Smooth muscle cell (in vitro differentiated cells): ENCODE results near the gene CSNK1G1. TPM values are rescaled to one million over a fixed set of nuclear protein-coding genes. Genes with fewer than 3 reads are reported as not detected.

Experiments used
- DNase-seq: peaks from one replicate; lab custom pipeline; 2025; ENCODE audit not compliant: unreplicated experiment; lab: John Stamatoyannopoulos, UW
- H2AFZ ChIP-seq: fragments of 200-600 bp; sonication (generic); 2 replicates; pipeline ENCODE4 v1.6.0; 2016; ENCODE audit warnings: antibody characterized with exemption, low read depth, mild to moderate bottlenecking
- H3F3A ChIP-seq: fragments of 200-600 bp; sonication (generic); 2 replicates; pipeline ENCODE4 v1.6.0; 2017; ENCODE audit warnings: antibody characterized with exemption, low read depth
- H3K27ac ChIP-seq: fragments of 200-600 bp; sonication (generic); 2 replicates; pipeline ENCODE4 v1.5.1; 2016; ENCODE audit warnings: low read depth, mild to moderate bottlenecking
- H3K27me3 ChIP-seq: fragments of 200-600 bp; sonication (generic); 2 replicates; pipeline ENCODE4 v1.6.1; 2016; ENCODE audit warnings: low read depth, mild to moderate bottlenecking
- H3K36me3 ChIP-seq: fragments of 200-600 bp; sonication (generic); 2 replicates; pipeline ENCODE4 v1.5.1; 2016; ENCODE audit warnings: low read depth
- H3K4me1 ChIP-seq: fragments of 200-600 bp; sonication (generic); 2 replicates; pipeline ENCODE4 v1.5.1; 2016; ENCODE audit warnings: low read depth
- H3K4me2 ChIP-seq: fragments of 200-600 bp; sonication (generic); 2 replicates; pipeline ENCODE4 v1.6.0; 2016; ENCODE audit warnings: mild to moderate bottlenecking
- H3K4me3 ChIP-seq: fragments of 200-600 bp; sonication (generic); 2 replicates; pipeline ENCODE4 v1.5.1; 2016; ENCODE audit warnings: mild to moderate bottlenecking
- H3K79me2 ChIP-seq: fragments of 200-600 bp; sonication (generic); 2 replicates; pipeline ENCODE4 v1.6.0; 2016; ENCODE audit warnings: low read depth, mild to moderate bottlenecking
- H3K9ac ChIP-seq: fragments of 200-600 bp; sonication (generic); 2 replicates; pipeline ENCODE4 v1.6.0; 2016; ENCODE audit warnings: low read depth
- H3K9me3 ChIP-seq: fragments of 200-600 bp; sonication (generic); replicated peaks from 2 replicates; pipeline ENCODE4 v1.5.1; 2016; ENCODE audit warnings: low read depth
- H4K20me1 ChIP-seq: fragments of 200-600 bp; sonication (generic); 2 replicates; pipeline ENCODE4 v1.6.0; 2016; ENCODE audit warnings: low read depth
- WGBS: methylation state at CpG from one replicate; pipeline ENCODE4 v1.1.7; 2016; ENCODE audit warnings: low lambda C conversion rate; 5-methylcytosine and 5-hydroxymethylcytosine counted together
- polyA plus RNA-seq: library from polyadenylated mRNA; unstranded; fragments of >200 nt; fragmentation: Nextera tagmentation; extraction: Ambion mirVana; gene quantifications from 2 replicates; pipeline ENCODE4 v1.2.1, GENCODE V29; 2016
- total RNA-seq: library from RNA; depleted of rRNA; stranded (reverse); fragments of >200 nt; gene quantifications from 2 replicates; pipeline ENCODE4 v1.2.3, GENCODE V29; 2014
- TF ChIP-seq, protein P1 (sequence below): fragments of 200-600 bp; sonication (generic); IDR thresholded peaks from 2 replicates; pipeline ENCODE4 v1.5.1; 2017; ENCODE audit warnings: borderline replicate concordance, mild to moderate bottlenecking, antibody characterized with exemption; ENCODE audit not compliant: insufficient read depth, poor library complexity, severe bottlenecking

CSNK1G1 gene
- total and polyA plus RNA-seq, 2 experiments from 2014 or later, result 12.8 to 23.2 TPM

DNA sequence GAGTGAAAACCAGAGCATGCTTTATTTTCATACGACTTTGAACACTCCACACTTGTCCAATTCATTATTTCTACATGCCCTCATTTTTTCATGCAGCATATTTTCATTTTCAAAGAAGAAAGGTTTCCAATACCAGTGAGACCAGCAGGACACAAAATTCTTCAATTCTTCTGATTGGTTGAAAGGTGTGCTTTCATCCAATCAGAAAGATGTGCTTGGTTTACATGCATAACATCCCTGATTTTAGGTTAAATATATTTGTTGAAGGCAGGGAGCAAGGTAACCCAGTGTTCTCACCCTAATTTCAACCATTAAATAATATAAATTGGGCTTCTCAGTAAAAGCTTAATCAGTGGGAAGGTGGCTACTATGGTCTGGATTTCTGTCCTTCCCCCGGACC, 145.6 kb downstream of the CSNK1G1 start:
- H3K27me3 ChIP-seq, result no peaks in the 10 kb centered on the region
- no peak overlapping the region for H3K27ac ChIP-seq
- H3K4me2 ChIP-seq, result no peak overlapping the region
- no peak overlapping the region for H3K4me3 ChIP-seq
- H3K36me3 ChIP-seq, result no peaks in the 10 kb centered on the region
- DNase-seq, result no peak
- H3K4me1 ChIP-seq, result no peaks in the 10 kb centered on the region
- no peaks in the 10 kb centered on the region for H3K79me2 ChIP-seq
- H2AFZ ChIP-seq, result no peak overlapping the region
- no peaks in the 10 kb centered on the region for H4K20me1 ChIP-seq
- TF ChIP-seq, protein P1, sequence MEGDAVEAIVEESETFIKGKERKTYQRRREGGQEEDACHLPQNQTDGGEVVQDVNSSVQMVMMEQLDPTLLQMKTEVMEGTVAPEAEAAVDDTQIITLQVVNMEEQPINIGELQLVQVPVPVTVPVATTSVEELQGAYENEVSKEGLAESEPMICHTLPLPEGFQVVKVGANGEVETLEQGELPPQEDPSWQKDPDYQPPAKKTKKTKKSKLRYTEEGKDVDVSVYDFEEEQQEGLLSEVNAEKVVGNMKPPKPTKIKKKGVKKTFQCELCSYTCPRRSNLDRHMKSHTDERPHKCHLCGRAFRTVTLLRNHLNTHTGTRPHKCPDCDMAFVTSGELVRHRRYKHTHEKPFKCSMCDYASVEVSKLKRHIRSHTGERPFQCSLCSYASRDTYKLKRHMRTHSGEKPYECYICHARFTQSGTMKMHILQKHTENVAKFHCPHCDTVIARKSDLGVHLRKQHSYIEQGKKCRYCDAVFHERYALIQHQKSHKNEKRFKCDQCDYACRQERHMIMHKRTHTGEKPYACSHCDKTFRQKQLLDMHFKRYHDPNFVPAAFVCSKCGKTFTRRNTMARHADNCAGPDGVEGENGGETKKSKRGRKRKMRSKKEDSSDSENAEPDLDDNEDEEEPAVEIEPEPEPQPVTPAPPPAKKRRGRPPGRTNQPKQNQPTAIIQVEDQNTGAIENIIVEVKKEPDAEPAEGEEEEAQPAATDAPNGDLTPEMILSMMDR, result no peak
- H3K9me3 ChIP-seq, result no peaks in the 10 kb centered on the region
- H3K9ac ChIP-seq, result no peak overlapping the region
- 89% methylated on average over 2 of the region's 2 CpGs for WGBS
- H3F3A ChIP-seq, result no peaks in the 10 kb centered on the region

DNA sequence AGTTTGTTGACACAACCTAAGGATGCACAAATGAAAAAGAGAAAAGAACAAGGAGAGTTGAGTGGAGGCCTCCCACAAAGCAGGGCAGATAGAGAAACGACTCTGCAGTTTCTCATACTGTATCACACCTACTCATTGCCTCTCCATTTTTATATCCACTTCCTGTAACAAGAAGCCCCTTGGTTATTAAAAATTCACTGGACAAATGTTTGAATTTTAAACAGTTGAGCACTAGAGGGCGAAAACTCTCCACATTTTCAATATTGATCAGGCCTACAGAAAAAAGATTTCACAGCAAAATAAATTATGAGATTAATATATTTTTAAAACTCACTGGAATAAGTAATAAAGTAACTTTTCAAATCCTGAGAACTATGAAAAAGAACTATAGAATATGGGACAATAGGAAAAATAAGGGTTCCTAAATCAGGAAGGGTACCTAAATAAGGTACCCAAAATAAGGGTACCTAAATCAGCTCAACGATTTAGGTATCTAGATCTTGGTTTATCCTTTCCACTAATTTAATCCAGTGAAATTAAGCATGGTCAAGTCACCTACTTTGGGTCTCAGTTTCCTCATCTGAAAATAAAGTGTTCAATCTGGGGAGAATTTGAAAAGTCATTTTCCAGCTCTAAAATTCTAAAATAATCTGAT, 146.2 kb downstream of the CSNK1G1 start:
- H2AFZ ChIP-seq, result no peak overlapping the region
- H4K20me1 ChIP-seq, result no peaks in the 10 kb centered on the region
- 69% methylated on average over 3 of the region's 3 CpGs for WGBS
- H3K9ac ChIP-seq, result no peak overlapping the region
- no peaks in the 10 kb centered on the region for H3K27me3 ChIP-seq
- no peaks in the 10 kb centered on the region for H3K9me3 ChIP-seq
- H3K36me3 ChIP-seq, result no peaks in the 10 kb centered on the region
- H3K4me2 ChIP-seq, result no peak overlapping the region
- H3K4me3 ChIP-seq, result no peak overlapping the region
- TF ChIP-seq, protein P1, result peak; percentile 54
- H3K4me1 ChIP-seq, result no peaks in the 10 kb centered on the region
- no peaks in the 10 kb centered on the region for H3K79me2 ChIP-seq
- H3K27ac ChIP-seq, result no peak overlapping the region
- H3F3A ChIP-seq, result no peaks in the 10 kb centered on the region
- DNase-seq, result no peak

DNA sequence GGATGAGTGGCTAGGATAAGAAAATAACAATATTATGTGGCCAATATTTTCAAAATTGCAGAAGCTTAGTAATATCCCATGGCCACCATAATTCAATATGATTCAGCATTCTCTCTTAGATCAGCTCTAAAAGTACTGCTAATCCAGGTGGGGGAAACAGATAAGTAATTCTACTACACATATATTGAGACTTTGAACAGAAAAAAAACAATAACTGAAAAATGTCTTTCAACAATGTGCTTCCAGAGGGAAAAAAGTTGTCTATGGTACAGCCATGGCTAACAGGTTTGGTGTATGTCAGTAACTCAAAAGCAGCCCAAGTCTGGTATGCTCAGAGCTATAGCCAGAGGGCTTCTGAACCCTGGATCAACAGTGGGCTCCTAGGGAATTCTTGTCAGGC, 150.8 kb downstream of the CSNK1G1 start:
- Histone ChIP-seq H3F3A (no peaks in the 10 kb centered on the region), H3K4me3 (no peak overlapping the region), H3K9ac (no peak overlapping the region), H3K4me2 (no peak overlapping the region), H3K79me2 (no peaks in the 10 kb centered on the region), H3K27ac (no peak overlapping the region), H3K4me1 (no peaks in the 10 kb centered on the region), H3K27me3 (no peaks in the 10 kb centered on the region), H3K36me3 (peaks cover 2% of the 10 kb centered on the region), H2AFZ (no peak overlapping the region), H3K9me3 (no peaks in the 10 kb centered on the region), H4K20me1 (no peaks in the 10 kb centered on the region)
- DNase-seq, result no peak
- TF ChIP-seq, protein P1, result no peak

DNA sequence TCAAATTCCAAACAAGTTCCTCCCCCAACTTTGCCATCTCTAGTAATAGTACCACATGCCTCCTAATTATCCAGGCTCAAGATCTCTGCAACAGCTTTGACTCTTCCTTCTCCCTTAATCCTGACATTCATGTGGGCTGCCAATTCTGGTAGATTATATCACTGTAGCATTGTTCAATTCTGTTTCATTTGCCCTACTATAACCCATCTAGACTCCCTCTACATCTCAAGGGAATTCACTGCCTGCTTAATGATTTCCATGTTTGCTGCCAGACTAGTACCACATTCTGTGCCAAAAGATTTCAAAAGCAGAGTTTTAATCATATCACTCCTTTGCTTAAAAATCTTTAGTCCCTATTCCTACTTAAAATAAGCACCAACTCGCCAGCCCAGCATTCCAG, 158.5 kb downstream of the CSNK1G1 start:
- Histone ChIP-seq H3F3A (no peaks in the 10 kb centered on the region), H3K4me3 (no peak overlapping the region), H4K20me1 (no peaks in the 10 kb centered on the region), H3K4me1 (peaks cover 2% of the 10 kb centered on the region), H3K27me3 (no peaks in the 10 kb centered on the region), H3K27ac (no peak overlapping the region), H3K9me3 (no peaks in the 10 kb centered on the region), H3K9ac (no peak overlapping the region), H3K79me2 (no peaks in the 10 kb centered on the region), H3K4me2 (no peak overlapping the region), H3K36me3 (no peaks in the 10 kb centered on the region), H2AFZ (no peak overlapping the region)
- TF ChIP-seq, protein P1, result no peak
- DNase-seq, result no peak
- 93% methylated on average over 1 of the region's 1 CpG for WGBS
